Measurements from ENCODE around the gene OR2T4. TPM values are rescaled to one million over a fixed set of nuclear protein-coding genes. Genes with fewer than 3 reads are reported as not detected.

OR2T4 gene, protein sequence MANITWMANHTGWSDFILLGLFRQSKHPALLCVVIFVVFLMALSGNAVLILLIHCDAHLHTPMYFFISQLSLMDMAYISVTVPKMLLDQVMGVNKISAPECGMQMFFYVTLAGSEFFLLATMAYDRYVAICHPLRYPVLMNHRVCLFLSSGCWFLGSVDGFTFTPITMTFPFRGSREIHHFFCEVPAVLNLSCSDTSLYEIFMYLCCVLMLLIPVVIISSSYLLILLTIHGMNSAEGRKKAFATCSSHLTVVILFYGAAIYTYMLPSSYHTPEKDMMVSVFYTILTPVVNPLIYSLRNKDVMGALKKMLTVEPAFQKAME
- total RNA-seq, result not detected
- long read RNA-seq, result 0 reads

DNA sequence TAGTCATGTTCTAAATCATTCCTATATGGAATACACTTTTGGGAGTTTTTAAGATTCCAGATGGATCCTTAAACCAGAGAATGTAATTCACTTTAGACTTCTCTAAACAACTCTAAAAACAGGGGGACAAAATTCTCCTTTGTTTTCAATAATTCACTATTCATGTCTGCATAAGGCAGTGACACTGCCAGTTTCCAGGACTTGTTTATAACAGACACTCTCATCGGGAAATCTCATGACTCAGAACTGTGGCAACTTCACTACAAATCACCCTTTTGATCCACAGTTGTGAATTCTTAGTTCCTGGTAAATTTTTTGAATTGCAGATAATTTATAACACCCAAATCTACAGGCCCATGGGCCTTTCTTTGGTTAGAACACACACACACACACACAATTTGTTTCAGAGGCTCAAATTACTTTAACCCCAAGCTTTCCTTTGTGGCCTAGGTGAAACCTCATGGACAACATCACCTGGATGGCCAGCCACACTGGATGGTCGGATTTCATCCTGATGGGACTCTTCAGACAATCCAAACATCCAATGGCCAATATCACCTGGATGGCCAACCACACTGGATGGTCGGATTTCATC is at the start of gene OR2T4:
Gene OR2T4 (plus strand): TSS at position 545 of the 595 bp plus-strand sequence. CDS start 0 bp downstream, at position 545.
- intact Hi-C loops (cut with micrococcal nuclease), result no loop called here
- DNase-seq (no peak), ATAC-seq (no peak)

DNA sequence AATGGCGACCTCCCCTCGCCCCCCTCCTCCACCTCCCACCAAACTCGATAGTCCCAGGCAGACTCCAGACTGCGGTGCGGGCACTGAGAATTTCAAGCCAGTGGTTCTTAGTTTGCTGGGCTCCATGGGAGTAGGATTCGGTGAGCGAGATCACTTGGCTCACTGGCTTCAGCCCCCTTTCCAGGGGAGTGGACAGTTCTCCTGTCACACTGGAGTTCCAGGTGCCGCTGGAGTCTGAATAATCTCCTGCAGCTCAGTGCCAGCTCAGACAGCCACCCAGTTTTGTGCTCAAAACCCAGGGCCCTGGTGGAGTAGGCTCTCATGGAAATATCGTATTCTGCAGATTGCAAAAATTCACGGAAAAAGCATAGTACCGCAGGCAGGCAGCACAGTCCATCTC is 44.7 kb upstream of the OR2T4 start:
- no peak for ATAC-seq
- intact Hi-C loops (cut with micrococcal nuclease), result no loop called here
- no peak for DNase-seq

DNA sequence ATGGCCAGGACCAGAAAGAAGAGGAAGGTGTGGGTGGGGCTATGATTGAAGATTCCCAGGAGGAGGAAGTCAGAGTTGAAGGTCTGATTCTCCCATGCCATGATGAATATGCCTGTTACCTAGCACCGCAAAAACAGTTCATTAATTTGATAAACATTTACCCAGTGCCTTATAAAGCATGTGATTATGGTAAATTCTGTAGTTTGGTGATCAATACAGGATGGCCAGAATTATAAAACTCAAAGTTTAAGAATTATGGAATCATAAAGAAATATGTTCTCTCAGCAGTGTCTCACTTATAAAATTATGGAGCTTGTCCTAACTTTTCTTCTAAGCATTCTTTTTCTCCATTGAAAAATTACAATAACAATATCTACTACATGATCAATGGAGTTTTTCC is 37.0 kb upstream of the OR2T4 start, which contains the start of gene OR2M7:
Gene OR2M7 (minus strand): TSS at position 101 of the 400 bp plus-strand sequence. CDS start 0 bp downstream, at position 101.
- ATAC-seq, result no peak
- no peak for DNase-seq

DNA sequence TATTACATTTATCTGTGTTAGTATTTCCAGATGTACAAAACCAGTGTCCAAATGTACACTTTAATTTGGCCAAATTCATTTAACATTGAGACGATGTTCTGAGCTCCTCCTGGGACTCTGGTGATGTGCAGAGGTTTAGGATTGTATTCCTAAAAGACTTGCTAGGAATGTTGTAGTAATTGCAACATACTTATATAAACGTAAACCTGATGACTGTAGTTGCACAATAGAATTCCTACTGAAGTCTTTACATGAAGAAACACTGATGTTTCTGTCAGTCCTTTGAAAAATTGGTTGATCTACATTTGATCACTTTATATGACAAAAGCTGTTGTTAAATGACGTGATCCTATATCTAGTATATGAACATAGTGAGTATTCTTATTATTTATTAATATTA is 18.0 kb upstream of the OR2T4 start:
- ATAC-seq, result no peak
- intact Hi-C loops (cut with micrococcal nuclease), result no loop called here
- no peak for DNase-seq

More for the DNA sequence above, 37.0 kb upstream of the OR2T4 start, which contains the start of gene OR2M7:
- intact Hi-C loops (cut with micrococcal nuclease), result no loop called here

DNA sequence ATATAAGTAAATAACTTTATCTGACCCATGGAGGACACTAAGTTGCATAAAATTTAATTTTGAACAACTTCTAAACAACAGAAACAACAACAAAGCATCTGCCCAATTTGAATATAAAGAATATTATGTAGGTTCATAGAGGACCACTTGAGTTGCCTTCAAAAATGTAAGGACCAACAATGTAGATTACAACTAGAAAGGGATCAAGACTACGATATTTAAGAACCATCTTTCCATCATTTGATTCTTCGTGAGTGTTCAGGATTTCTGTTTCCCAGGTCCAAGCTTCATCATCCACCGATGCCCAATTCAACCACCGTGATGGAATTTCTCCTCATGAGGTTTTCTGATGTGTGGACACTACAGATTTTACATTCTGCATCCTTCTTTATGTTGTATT is 13.0 kb upstream of the OR2T4 start, which contains the start of gene OR14C36:
Gene OR14C36 (plus strand): TSS at position 301 of the 400 bp plus-strand sequence. CDS start 0 bp downstream, at position 301.
- intact Hi-C loops (cut with micrococcal nuclease), result no loop called here
- DNase-seq, result no peak
- ATAC-seq, result no peak

DNA sequence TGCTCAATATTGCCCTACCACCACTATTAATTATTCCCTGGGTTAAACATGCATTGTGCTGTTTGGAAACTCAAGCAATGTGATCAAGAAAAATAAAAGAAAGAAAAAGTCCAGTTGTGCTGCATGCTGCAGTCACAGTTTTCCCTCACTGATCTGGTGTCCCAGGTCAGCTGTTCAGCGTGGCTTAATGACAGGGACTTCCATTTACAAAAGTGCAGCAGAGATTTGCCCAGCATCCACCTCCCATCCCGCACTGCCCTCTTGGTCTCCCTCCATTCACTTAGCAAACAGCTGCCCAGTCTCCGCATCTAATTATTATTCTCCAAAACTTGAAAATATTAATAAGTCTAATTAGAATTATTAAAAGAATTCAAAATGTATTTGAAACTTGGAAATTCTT is 2.0 kb upstream of the OR2T4 start:
- DNase-seq, result no peak
- intact Hi-C loops (cut with micrococcal nuclease), result no loop called here
- ATAC-seq, result no peak

DNA sequence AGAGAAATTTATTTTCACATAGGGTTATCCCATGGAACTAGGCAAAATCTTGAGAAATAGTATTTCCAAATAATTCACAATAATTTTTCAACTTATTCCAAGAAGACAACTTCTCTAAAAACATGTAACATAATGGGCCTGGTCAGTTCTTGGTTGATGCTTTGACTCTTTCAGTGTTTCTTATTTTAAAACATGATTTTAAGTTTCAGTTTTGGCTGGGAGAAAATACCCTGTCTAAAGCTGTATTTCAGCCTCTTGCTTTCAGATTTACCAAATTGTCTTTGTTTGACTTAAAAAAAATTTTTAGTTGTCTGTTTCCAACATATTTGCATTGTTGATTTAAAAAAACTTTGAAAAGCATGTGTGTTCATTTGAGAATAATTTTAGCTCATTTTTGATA is 5.1 kb downstream of the OR2T4 start:
- intact Hi-C loops (cut with micrococcal nuclease), result no loop called here
- ATAC-seq, result no peak

DNA sequence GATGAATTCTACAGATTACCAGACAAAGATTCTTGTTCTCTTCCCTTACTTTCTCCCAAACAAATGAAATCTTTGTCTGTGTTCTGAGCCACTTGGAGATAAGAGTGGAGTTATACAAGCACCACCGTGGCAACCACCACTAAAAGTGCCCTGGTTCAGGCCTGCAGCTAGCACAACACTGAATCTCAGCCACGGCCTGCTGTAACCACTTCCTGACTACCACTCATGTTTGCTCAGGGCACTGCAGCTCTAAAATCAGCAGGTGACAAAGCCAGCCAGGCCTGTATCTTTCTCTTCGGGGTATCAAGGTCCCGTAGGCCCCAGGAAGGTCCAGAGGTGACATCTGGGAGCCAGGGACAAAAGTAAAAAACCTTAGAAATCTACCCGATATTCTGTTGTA is 10.9 kb downstream of the OR2T4 start:
- ATAC-seq, result no peak
- DNase-seq, result no peak
- intact Hi-C loops (cut with micrococcal nuclease), result no loop called here

More for the DNA sequence above, 5.1 kb downstream of the OR2T4 start:
- no peak for DNase-seq

DNA sequence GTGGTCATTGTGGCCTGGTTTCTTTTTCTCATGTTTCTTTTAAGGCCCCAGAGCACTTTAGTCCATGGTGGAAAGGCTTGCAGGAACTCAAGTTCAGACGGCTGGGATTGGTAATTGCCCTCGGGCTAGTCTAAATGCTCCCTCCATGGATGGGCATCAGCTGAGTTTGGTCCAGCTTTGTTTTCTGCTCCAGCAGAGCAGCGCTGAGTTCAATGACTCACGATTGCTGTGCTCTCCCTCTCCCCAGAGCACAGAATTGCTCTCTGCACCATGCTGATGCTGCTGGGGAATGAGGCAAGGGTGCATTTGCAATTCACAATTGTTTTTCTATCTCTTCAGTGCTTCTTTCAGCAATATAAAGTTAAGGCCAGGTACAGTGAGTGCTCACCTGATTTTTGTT is 12.3 kb downstream of the OR2T4 start:
- intact Hi-C loops (cut with micrococcal nuclease), result no loop called here
- DNase-seq, result no peak
- ATAC-seq, result no peak

DNA sequence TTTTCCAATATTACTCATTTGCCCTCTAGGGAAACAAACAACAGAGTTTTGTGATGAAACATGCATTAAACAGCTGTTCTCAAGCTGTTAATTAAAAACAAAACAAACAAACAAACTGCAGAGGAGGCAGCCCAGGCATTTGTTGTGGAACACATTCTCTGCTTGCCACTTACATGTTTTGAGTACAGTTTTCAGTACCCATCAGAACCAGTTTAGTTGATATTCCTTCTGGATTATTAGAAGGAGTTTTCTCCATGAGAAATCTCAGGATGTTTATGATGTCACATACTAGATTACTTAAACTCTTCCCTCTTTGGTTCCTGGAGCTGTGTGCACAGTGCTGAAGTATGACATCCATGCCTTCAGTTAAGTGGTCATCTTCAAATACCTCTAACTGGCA is 14.0 kb downstream of the OR2T4 start, which contains the start of gene OR2T6:
Gene OR2T6 (plus strand): TSS at position 301 of the 400 bp plus-strand sequence. CDS start 11,863 bp downstream, outside the sequence.
- intact Hi-C loops (cut with micrococcal nuclease), result no loop called here
- ATAC-seq (no peak), DNase-seq (no peak)

DNA sequence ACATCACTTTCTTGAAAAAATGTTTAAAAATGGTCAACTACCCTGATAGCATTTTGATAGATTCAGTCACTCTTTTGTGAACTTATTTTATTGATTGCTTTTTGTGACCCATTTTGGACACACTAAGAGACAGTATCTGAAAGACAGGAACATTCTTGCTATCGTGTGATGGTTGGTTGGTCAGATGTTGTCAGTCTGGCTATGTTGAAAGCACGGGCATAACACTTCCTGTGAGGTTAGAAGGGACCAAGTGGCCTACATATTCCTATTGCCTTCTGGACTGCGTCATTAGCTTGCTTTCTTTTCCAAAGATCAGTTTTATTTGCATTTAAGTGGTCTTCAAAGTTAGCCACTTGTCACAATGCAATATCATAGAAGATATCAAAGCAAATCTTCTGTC is 15.5 kb downstream of the OR2T4 start:
- ATAC-seq (no peak), DNase-seq (no peak)
- intact Hi-C loops (cut with micrococcal nuclease), result no loop called here

DNA sequence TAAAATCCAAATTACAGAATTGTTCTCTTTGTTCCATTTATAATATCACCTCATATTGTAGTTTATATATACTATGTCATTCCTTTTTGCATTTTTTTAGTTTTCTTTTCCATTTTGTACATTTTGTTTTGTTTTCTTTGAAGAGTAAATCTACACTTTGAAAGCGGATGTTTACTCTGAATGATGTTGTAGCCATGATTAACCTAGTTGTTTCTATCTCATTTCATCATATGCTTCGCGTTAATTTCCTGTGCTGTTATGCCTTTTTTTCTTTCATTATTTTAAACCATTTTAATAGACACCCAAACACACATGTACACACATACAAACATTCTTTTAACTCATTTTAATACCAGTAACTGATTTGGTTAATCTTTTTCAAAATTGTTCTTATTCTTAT is 19.4 kb downstream of the OR2T4 start:
- intact Hi-C loops (cut with micrococcal nuclease), result no loop called here
- DNase-seq (no peak), ATAC-seq (no peak)

DNA sequence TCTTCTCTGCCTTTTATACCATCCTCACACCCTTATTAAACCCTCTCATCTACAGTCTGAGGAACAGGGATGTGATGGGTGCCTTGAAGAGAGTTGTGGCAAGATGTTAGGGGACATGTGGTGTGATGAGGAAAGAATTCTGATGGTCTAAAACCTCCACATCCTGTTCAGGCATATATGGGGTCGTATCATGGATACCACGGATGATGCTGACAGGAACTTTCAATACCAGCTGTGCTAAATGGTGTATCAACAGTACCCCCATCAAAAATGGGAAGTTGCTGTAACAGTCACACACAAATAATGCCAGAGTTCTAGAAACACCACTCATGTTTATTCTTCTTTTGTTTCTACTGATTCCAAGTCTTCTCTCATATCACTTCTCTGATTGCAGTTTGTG is 27.0 kb downstream of the OR2T4 start:
- no peak for DNase-seq
- ATAC-seq, result no peak
- intact Hi-C loops (cut with micrococcal nuclease), result no loop called here

DNA sequence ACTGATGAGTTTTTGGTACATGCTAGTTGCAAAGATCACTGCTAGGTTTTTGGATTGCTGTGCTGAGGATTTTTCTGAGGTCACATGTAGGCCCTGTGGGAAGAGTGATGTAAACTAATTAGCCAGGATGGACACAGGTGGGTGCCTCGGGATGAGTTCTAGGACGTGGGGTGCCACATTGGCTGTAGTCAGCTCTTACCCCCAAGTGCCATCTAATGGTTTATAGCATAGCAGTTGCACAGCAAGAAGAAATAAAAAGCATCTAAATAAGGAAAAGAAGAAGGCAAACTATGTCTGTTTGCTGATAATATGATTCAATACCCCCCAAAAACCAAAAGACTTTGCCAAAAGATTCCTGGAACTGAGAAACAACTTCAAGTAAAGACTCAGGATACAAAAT is 31.6 kb downstream of the OR2T4 start:
- intact Hi-C loops (cut with micrococcal nuclease), result no loop called here
- ATAC-seq, result no peak

DNA sequence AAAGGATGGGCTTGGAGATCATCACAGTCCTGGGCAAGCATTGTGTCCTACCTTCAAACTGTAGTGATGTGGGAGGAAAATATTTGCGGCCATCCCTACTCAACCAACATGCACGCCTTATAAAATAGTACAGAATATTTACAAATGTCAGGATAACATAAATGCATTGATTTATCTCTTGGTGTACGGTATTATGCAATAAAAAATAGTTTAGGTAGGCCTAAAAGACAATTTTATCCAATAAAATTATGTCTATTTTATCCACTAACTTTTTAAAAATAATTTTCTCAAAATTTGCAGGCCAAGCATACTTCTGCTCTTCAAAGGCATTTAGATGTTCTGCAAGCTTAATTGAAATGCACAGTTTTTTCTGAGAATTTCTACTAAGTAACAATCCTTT is 41.3 kb downstream of the OR2T4 start, which contains the start of gene OR2T1:
Gene OR2T1 (plus strand): TSS at position 301 of the 400 bp plus-strand sequence. CDS start 3,100 bp downstream, outside the sequence.
- ATAC-seq (no peak), DNase-seq (no peak)
- intact Hi-C loops (cut with micrococcal nuclease), result no loop called here

More for the DNA sequence above, 31.6 kb downstream of the OR2T4 start:
- DNase-seq, result no peak

DNA sequence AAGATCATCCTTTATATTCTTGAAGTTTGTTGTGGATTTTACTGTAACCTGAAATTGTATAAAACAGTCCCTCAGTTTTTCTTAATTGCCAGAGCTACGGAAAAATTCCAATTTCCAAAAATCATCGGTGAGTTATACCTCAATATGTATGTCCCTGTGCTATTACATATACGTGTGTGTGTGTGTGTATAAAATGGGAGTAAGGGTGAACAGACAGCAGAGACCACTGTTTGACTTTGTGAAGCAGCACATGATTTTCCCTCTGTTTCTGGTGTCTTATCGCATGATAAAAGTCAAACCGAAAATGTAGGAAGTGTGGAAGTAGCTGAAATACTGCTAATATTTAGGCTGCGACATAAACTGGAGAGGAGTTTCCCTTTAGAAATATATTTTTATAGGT is 42.6 kb downstream of the OR2T4 start:
- no peak for DNase-seq
- no peak for ATAC-seq
- intact Hi-C loops (cut with micrococcal nuclease), result no loop called here

DNA sequence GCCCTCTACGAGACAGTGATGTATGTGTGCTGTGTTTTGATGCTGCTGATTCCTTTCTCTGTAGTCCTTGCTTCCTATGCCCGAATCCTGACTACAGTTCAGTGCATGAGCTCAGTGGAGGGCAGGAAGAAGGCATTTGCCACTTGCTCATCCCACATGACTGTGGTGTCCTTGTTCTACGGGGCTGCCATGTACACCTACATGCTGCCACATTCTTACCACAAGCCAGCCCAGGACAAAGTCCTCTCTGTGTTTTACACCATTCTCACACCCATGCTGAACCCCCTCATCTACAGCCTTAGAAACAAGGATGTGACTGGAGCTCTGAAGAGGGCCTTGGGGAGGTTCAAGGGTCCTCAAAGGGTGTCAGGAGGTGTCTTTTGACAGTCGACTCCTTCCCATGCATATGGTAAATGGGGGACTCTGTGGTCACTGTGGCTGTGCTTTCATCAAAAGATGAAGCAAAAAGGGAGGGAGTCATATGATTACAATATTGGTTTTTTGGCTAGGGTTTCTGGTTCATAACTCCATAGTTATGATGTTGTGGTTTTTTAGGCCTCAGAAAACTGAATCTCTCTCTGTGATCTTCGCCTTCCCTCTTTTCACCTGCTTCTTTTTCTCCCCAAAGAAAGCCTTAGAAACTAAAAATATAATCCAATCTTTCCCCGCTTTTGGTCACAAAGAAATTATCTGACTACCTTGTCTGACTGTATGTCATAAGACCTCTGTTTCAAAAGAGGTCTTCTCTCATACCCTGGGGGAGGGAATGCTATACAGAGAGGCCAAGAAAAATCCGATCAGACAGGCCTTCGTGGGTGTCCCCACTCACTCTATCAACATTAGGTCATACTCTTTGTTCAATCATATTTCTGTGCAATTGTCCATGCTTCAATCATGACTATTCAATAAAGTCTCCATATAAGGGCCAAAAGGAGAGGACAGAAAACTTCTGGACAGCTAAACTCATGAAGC is 45.5 kb downstream of the OR2T4 start:
- no peak for ATAC-seq
- no peak for DNase-seq
- intact Hi-C loops (cut with micrococcal nuclease), result no loop called here

Data from left ventricle myocardium superior (tissue), 1 donor.